MCF 10A (cell line): ENCODE results near the gene FARS2. TPM values are rescaled to one million over a fixed set of nuclear protein-coding genes. Genes with fewer than 3 reads are reported as not detected.

ENCODE experiments used
- BruUV-seq: library from RNA; stranded (reverse); fragments of 400-500 nt; replicated peaks from 2 replicates; lab custom pipeline; 2021; lab: Mats Ljungman, UMichigan
- CTCF ChIA-PET: fragments of 300-600 bp; sonication (Branson Sonifier 250); formaldehyde crosslinking; extraction: SDS; loops from one replicate; lab custom pipeline; 2021; ENCODE audit warnings: antibody characterized with exemption, inconsistent platforms; lab: Yijun Ruan, JAX
- POLR2A ChIA-PET: fragments of 300-600, 350-650 bp; sonication (Branson Sonifier 250); formaldehyde crosslinking; extraction: SDS; loops from one replicate; lab custom pipeline; 2020; ENCODE audit warnings: antibody characterized with exemption, inconsistent platforms; lab: Yijun Ruan, JAX
- DNase-seq: peaks from one replicate; pipeline ENCODE4 v3.0.0-alpha.2; 2018; ENCODE audit not compliant: unreplicated experiment
- H3K27ac Mint-ChIP-seq: one replicate; pipeline ENCODE4 v1.8.0; 2022; ENCODE audit warnings: mild to moderate bottlenecking, low read depth, mixed read lengths; ENCODE audit not compliant: unreplicated experiment
- H3K27me3 Mint-ChIP-seq: one replicate; pipeline ENCODE4 v1.8.0; 2022; ENCODE audit warnings: mixed read lengths; ENCODE audit not compliant: insufficient read depth, unreplicated experiment
- H3K36me3 Mint-ChIP-seq: one replicate; pipeline ENCODE4 v1.8.0; 2022; ENCODE audit warnings: mild to moderate bottlenecking, moderate library complexity, mixed read lengths; ENCODE audit not compliant: insufficient read depth, unreplicated experiment
- H3K4me1 Mint-ChIP-seq: one replicate; pipeline ENCODE4 v1.8.0; 2022; ENCODE audit warnings: mixed read lengths; ENCODE audit not compliant: insufficient read depth, unreplicated experiment
- H3K4me3 Mint-ChIP-seq: one replicate; pipeline ENCODE4 v1.8.0; 2022; ENCODE audit warnings: mild to moderate bottlenecking, moderate library complexity, mixed read lengths; ENCODE audit not compliant: unreplicated experiment
- H3K9me3 Mint-ChIP-seq: one replicate; pipeline ENCODE4 v1.8.0; 2022; ENCODE audit warnings: mixed read lengths; ENCODE audit not compliant: unreplicated experiment
- intact Hi-C: fragments of 100-400 bp; cut with micrococcal nuclease; formaldehyde crosslinking; loops from 2 replicates; pipeline ENCODE4 v1.14.1; 2022
- total RNA-seq: library from RNA; stranded (reverse); gene quantifications from 2 replicates; pipeline ENCODE4 v1.2.3, GENCODE V29; 2022
- TF ChIP-seq, protein P1 (sequence below): fragments of 200-600 bp; IDR thresholded peaks from one replicate; pipeline ENCODE4 v1.8.0; 2022; ENCODE audit warnings: antibody characterized with exemption, mild to moderate bottlenecking; ENCODE audit not compliant: unreplicated experiment

FARS2 gene
- total RNA-seq, 1 experiment from 2014 or later = 18.2 TPM

DNA sequence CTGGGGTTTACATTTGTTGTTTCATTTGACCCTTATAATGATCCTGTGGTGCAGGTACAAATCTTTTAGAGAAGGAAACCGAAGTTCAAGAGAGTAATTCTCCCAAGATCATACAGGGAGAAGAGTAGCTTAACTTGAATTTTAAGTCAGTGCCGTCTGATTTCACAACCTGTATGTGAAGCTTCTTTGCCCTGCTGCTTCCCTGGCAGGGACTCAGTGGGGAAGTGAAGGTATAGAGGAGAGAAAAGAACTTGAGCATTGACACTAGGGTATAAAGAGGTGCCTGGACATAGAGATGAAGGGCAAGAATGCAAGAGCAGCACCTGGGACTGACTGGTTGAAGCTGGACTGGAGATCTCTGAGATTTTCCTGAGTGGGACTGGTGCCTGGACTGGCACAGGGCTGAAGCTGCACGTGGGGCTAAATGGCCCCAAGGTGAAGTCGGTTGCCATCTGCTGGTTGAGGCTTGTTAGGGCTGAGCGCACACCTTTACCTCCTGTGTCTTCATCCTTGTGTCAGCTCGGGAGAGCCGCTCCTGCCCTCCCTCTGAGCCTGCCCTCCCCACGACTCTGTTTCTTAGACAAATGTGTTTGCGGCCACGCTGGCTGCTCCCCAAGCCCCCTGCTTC, 41.8 kb downstream of the FARS2 start:
- Mint-ChIP-seq H3K27me3 (no peaks in the 10 kb centered on the region), H3K27ac (no peak overlapping the region)
- DNase-seq = peak; percentile 78

DNA sequence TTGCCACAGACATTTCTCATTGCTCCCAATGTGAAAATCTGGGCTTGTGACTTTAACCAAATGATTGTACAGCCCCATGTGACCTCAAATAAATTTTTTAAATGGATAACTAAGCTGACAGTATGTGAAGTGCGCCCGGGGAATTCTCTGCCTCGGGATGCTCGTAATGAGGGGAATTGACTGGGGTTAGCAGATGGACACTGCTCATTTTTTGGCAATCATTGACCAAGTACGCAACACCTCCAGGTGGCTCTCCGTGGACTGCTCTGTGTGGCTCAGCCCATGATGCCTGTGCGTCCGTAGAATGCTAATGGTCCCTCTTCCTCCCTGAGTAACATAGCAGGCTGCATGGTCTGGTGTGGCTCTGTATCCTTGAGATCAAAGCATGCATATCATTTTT, 42.4 kb downstream of the FARS2 start:
- BruUV-seq = no TSS peak
- TF ChIP-seq, protein P1, sequence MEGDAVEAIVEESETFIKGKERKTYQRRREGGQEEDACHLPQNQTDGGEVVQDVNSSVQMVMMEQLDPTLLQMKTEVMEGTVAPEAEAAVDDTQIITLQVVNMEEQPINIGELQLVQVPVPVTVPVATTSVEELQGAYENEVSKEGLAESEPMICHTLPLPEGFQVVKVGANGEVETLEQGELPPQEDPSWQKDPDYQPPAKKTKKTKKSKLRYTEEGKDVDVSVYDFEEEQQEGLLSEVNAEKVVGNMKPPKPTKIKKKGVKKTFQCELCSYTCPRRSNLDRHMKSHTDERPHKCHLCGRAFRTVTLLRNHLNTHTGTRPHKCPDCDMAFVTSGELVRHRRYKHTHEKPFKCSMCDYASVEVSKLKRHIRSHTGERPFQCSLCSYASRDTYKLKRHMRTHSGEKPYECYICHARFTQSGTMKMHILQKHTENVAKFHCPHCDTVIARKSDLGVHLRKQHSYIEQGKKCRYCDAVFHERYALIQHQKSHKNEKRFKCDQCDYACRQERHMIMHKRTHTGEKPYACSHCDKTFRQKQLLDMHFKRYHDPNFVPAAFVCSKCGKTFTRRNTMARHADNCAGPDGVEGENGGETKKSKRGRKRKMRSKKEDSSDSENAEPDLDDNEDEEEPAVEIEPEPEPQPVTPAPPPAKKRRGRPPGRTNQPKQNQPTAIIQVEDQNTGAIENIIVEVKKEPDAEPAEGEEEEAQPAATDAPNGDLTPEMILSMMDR = no peak
- H3K4me1 Mint-ChIP-seq = peaks cover 13% of the 10 kb centered on the region
- POLR2A ChIA-PET = interaction anchor here (1.1 to 3.1 kb wide), 5 partner anchors 16 to 160 kb away, joined by 3 to 10 read pairs (median 6); partner anchors contain the start of genes FARS2 and LYRM4
- no peak overlapping the region for H3K27ac Mint-ChIP-seq
- intact Hi-C loops = loop anchor here (1.0 to 2.0 kb wide), 4 partner anchors 43 to 246 kb away; partner anchors contain the start of genes FARS2 and LYRM4
- H3K36me3 Mint-ChIP-seq = peaks cover under 1% of the 10 kb centered on the region
- CTCF ChIA-PET = interaction anchor here (0.6 to 5.4 kb wide), 22 partner anchors 8 to 1209 kb away, joined by 3 to 80 read pairs (median 4); no protein-coding TSS in a partner anchor
- H3K4me3 Mint-ChIP-seq = no peak overlapping the region
- H3K9me3 Mint-ChIP-seq = no peaks in the 10 kb centered on the region
- DNase-seq = no peak
- H3K27me3 Mint-ChIP-seq = no peaks in the 10 kb centered on the region

More for the DNA sequence above, 41.8 kb downstream of the FARS2 start:
- Mint-ChIP-seq H3K4me1 (peaks cover 13% of the 10 kb centered on the region), H3K4me3 (no peak overlapping the region), H3K36me3 (no peaks in the 10 kb centered on the region), H3K9me3 (no peaks in the 10 kb centered on the region)
- POLR2A ChIA-PET = interaction anchor here (0.8 to 3.1 kb wide), 6 partner anchors 15 to 159 kb away, joined by 3 to 10 read pairs (median 6); partner anchors contain the start of genes FARS2 and LYRM4
- TF ChIP-seq, protein P1 = peak; percentile 74
- no TSS peak for BruUV-seq
- CTCF ChIA-PET = interaction anchor here (0.6 to 5.4 kb wide), 28 partner anchors 8 to 990 kb away, joined by 3 to 80 read pairs (median 4); partner anchors contain the start of genes FARS2 and LYRM4
- intact Hi-C loops = loop anchor here (1.0 to 2.0 kb wide), 4 partner anchors 42 to 246 kb away; partner anchors contain the start of genes FARS2 and LYRM4

DNA sequence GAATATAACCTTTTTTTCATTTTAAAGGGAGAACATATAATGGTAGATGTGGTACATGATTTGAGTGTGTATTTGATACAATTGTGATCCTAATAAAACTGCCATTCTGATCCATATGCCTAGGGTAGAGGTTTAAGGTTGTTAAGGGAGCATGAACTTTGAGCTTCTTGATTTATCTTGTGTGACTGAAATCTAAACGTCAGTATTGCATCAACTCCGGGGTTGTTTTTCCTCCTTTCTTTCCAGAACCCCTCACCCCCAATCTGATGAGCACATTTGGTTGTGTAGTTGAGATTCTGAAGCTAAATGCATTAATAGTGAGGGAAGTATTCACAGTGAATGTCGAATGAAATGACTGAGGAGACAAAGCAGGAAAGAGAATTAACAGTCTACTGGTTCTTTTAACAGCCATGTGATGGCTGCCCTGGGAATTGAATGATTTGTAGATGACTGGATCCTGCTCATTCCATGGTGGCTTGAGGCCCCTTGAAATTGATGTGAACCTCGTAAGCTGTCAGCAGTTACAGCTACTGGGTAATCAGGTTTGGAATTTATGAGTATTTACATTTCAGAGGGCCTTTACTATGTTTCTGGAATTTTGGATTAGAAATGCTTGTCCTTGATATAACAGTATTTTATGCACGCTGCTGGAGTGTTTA, 44.8 kb downstream of the FARS2 start:
- no peaks in the 10 kb centered on the region for H3K27me3 Mint-ChIP-seq
- CTCF ChIA-PET = interaction anchor here (1.4 to 5.4 kb wide), 2 partner anchors 161 to 249 kb away, joined by 8 to 80 read pairs; no protein-coding TSS in a partner anchor

More for the DNA sequence above, 44.8 kb downstream of the FARS2 start:
- BruUV-seq = no TSS peak
- H3K27ac Mint-ChIP-seq = no peak overlapping the region
- peaks cover 13% of the 10 kb centered on the region for H3K4me1 Mint-ChIP-seq
- no peak for DNase-seq
- H3K9me3 Mint-ChIP-seq = no peaks in the 10 kb centered on the region
- POLR2A ChIA-PET = interaction anchor here (0.9 to 1.1 kb wide), 2 partner anchors 26 to 124 kb away, joined by 3 to 4 read pairs; no protein-coding TSS in a partner anchor
- TF ChIP-seq, protein P1 = no peak
- H3K36me3 Mint-ChIP-seq = peaks cover 6% of the 10 kb centered on the region
- H3K4me3 Mint-ChIP-seq = no peak overlapping the region
- intact Hi-C loops = no loop called here
